A673 (cell line): ENCODE results near the gene PPP1R8. TPM values are rescaled to one million over a fixed set of nuclear protein-coding genes. Genes with fewer than 3 reads are reported as not detected.
"Not testable (repeated sequence)": the region's sequence is repeated elsewhere in the genome, so short reads cannot be mapped to it uniquely, and the experiment has no call there.

Experiments
- BruUV-seq: library from RNA; stranded (reverse); fragments of 400-500 nt; replicated peaks from 2 replicates; lab custom pipeline; 2021; lab: Mats Ljungman, UMichigan
- CTCF ChIA-PET: fragments of 300-600 bp; sonication (Branson Sonifier 250); formaldehyde crosslinking; loops from one replicate; lab custom pipeline; 2022; ENCODE audit warnings: antibody characterized with exemption; lab: Charles Lee
- POLR2A ChIA-PET: fragments of 300-600 bp; sonication (Branson Sonifier 250); formaldehyde crosslinking; loops from one replicate; lab custom pipeline; 2022; ENCODE audit warnings: antibody characterized with exemption; ENCODE audit not compliant: low non-redundant PET; lab: Charles Lee
- DNase-seq: peaks from one replicate; pipeline ENCODE4 v3.0.0-alpha.2; 2015; ENCODE audit warnings: low spot score
- H3K27ac ChIP-seq: fragments of 200-600 bp; sonication (generic); 2 replicates; pipeline ENCODE4 v1.5.1; 2016; ENCODE audit warnings: mixed run types, low read depth, mild to moderate bottlenecking, mixed read lengths, antibody characterized with exemption, low read length; ENCODE audit not compliant: poor library complexity, severe bottlenecking
- H3K27me3 ChIP-seq: fragments of 200-600 bp; sonication (generic); replicated peaks from 2 replicates; pipeline ENCODE4 v1.6.1; 2017; ENCODE audit warnings: mixed run types, low read depth, mild to moderate bottlenecking, mixed read lengths, antibody characterized with exemption, low read length; ENCODE audit not compliant: insufficient read depth, poor library complexity
- H3K36me3 ChIP-seq: fragments of 200-600 bp; sonication (generic); 2 replicates; pipeline ENCODE4 v1.6.1; 2016; ENCODE audit warnings: mixed run types, mild to moderate bottlenecking, mixed read lengths, antibody characterized with exemption, low read length; ENCODE audit not compliant: insufficient read depth, poor library complexity, severe bottlenecking
- H3K4me1 ChIP-seq: fragments of 200-600 bp; sonication (generic); 2 replicates; pipeline ENCODE4 v1.6.1; 2017; ENCODE audit warnings: mixed run types, mild to moderate bottlenecking, mixed read lengths, antibody characterized with exemption, low read length; ENCODE audit not compliant: insufficient read depth, poor library complexity, severe bottlenecking
- H3K4me3 ChIP-seq: fragments of 200-600 bp; sonication (generic); 2 replicates; pipeline ENCODE4 v1.5.1; 2016; ENCODE audit warnings: low read depth, mixed run types, mild to moderate bottlenecking, mixed read lengths, low read length; ENCODE audit not compliant: poor library complexity, severe bottlenecking
- H3K9me3 ChIP-seq: fragments of 200-600 bp; sonication (generic); 2 replicates; pipeline ENCODE4 v1.6.1; 2016; ENCODE audit warnings: mixed run types, low read depth, mild to moderate bottlenecking, mixed read lengths, antibody characterized with exemption, low read length; ENCODE audit not compliant: poor library complexity, severe bottlenecking
- CTCF ChIP-seq: fragments of 300-800, 200-600 bp; sonication (generic); conservative IDR thresholded peaks from 2 replicates; pipeline ENCODE4 v1.5.1; 2017; ENCODE audit warnings: low read depth, mild to moderate bottlenecking, antibody characterized with exemption, low read length, moderate library complexity, mixed read lengths
- EZH2 ChIP-seq: fragments of 200-600 bp; sonication (generic); IDR thresholded peaks from 2 replicates; pipeline ENCODE4 v1.6.1; 2017; ENCODE audit warnings: borderline replicate concordance, low read depth, mild to moderate bottlenecking, mixed read lengths, antibody characterized with exemption, low read length; ENCODE audit not compliant: poor library complexity, severe bottlenecking
- intact Hi-C: fragments of 100-400 bp; cut with micrococcal nuclease; formaldehyde crosslinking; loops from one replicate; pipeline ENCODE4 v1.10.0; 2022; ENCODE audit not compliant: unreplicated experiment
- total RNA-seq: library from RNA; stranded (reverse); gene quantifications from 2 replicates; pipeline ENCODE4 v1.2.3, GENCODE V29; 2021

The PPP1R8 gene
- total RNA-seq, 1 experiment from 2014 or later, result 60.9 TPM

DNA sequence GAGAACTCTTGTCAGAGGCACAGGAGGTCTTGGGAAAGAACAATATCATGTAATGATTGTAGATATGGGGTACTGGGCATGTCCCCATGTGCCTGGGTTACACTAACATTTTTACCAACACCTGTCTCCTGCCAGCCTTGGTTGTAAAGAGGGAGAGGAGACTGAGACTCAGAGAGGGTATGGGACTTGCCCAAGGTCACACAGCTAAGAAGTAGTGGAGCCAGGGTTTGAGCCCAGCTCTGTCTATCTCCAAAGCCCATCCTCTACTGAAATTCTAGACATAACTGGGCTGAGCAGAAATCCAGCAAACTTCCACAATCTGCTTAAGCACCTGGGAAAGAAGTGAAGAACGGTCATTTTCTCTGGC lies 39.1 kb downstream of the PPP1R8 start:
- intact Hi-C loops, result no loop called here
- no peaks in the 10 kb centered on the region for H3K9me3 ChIP-seq
- ChIA-PET CTCF (no interaction called here), POLR2A (no interaction called here)
- TF ChIP-seq CTCF (no peak), EZH2 (no peak)
- no peaks in the 10 kb centered on the region for H3K36me3 ChIP-seq
- no TSS peak for BruUV-seq
- no peaks in the 10 kb centered on the region for H3K27me3 ChIP-seq
- H3K27ac ChIP-seq, result no peak overlapping the region
- no peak for DNase-seq
- H3K4me3 ChIP-seq, result no peak overlapping the region
- H3K4me1 ChIP-seq, result no peaks in the 10 kb centered on the region

- DNase-seq, H3K4me1 ChIP-seq, H3K36me3 ChIP-seq, intact Hi-C loops, H3K9me3 ChIP-seq, BruUV-seq, CTCF ChIA-PET, H3K27me3 ChIP-seq, H3K4me3 ChIP-seq, H3K27ac ChIP-seq: not testable (repeated sequence)
- POLR2A ChIA-PET, result interaction anchor here (0.6 kb wide), 1 partner anchor 871 kb away, joined by 8 read pairs; no protein-coding TSS in a partner anchor
Observed at GRCh38 chr1:27871076-27871475, 40.5 kb downstream of the PPP1R8 start.

GRCh38 chr1:27872059-27872801 lies 41.6 kb downstream of the PPP1R8 start, which contains the start of gene THEMIS2:
Gene THEMIS2, plus strand, starts transcription at chr1:27872544. Its CDS starts 28 bp downstream, at chr1:27872572.
- Histone ChIP-seq H3K4me1 (no peaks in the 10 kb centered on the region), H3K36me3 (no peaks in the 10 kb centered on the region), H3K9me3 (no peaks in the 10 kb centered on the region), H3K27ac (no peak within 1 kb of the TSS), H3K4me3 (peak within 1 kb of the TSS; percentile 62), H3K27me3 (no peaks in the 10 kb centered on the region)
- CTCF ChIA-PET, result no interaction called here
- BruUV-seq, result no TSS peak
- no peak for TF ChIP-seq CTCF
- TF ChIP-seq EZH2, result no peak
- POLR2A ChIA-PET, result interaction anchor here (0.6 kb wide), 1 partner anchor 187 kb away, joined by 7 read pairs; no protein-coding TSS in a partner anchor
- peak; percentile 78 for DNase-seq
- intact Hi-C loops, result no loop called here
